GDM1 (cell line): Measurements from ENCODE around the gene RAB29.

ENCODE experiments used
- DNase-seq: peaks from one replicate; lab custom pipeline; 2025; lab: John Stamatoyannopoulos, UW

RAB29 gene

DNA sequence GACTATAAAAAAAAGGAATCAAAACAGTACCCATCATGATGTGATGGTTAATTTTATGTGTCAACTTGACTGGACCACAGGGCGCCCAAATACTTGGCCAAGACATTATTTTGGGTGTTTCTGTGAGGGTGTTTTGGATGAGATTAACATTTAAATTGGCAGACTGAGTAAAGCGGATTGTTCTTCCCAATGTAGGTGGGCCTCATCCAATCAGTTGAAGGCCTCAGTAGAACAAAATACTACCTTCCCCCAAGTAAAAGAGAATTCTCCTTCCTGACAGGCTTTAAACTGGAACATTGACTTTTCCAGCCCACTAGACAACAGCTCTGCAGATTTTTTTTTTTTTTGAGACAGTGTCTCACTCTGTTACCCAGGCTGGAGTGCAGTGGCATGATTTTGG is 10.7 kb downstream of the RAB29 start:
- no peak for DNase-seq

DNA sequence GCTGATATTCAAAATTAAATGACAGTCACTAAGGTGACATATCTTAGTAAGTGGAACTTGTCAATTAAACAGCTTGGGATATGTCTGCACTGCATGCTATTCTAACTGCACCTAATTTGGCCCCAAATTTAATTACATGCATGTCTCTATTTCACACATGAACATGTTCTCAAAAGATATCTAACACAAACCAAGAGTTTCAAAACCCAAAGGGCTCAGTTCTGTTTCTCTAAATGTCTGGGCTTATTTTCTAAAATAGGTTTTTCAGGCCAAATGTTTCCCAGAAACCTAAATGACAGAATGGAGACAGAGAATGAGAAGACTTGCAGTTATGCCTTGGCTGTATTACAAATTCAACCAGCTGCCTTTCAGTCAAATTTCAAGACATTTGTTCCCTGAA is 11.3 kb downstream of the RAB29 start:
- DNase-seq, result no peak

DNA sequence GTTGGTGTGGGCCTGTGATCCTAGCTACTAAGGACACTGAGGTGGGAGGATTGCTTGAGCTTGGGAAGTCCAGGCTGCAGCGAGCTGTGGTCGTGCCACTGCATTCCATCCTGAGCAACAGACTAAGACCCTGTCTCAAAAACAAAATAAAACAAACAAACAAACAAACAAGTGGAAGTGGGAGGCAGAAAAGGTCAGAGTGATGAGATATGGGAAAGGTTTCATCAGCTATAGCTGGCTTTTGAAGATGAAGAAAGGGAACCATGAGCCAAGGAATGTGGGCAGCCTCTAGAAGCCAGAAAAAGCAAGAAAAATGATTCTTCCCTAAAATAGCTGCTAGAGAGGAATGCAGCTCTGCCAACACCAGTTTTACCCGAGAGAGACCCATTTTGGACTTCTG is 14.7 kb downstream of the RAB29 start:
- no peak for DNase-seq

DNA sequence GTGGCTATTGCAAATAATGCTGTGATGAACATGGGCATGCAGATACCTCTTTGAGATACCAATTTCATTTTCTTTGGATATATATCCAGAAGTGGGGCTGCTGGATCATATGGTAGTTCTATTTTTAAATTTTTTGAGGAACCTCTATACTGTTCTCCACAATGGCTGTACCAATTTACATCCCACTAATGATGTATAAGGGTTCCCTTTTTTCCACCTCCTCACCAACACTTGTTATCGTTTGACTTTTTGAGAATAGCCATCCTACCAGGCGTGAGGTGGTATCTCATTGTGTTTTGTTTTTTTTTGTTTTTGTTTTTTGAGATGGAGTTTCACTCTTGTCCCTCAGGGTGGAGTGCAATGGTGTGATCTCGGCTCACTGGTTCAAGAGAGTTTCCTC is 18.7 kb downstream of the RAB29 start:
- DNase-seq, result no peak

DNA sequence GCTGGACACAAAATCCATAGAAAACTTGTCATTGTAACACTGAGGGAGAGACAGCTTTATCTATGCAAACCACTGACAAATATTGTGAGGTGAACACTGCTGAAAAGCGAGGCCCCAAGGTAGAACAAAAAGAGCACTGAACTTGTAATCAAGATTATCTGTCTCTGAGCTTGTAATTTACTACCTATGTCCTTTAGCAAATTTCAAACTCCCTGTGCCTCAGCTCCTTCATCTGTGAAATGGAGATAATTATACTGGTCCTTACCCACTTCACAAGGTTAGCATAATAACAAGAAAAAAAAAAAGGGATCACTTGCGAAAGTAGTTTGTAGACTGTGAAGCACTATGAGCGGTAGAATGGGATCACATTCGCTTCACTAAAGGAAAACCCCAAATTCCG is 20.4 kb downstream of the RAB29 start:
- DNase-seq, result no peak

DNA sequence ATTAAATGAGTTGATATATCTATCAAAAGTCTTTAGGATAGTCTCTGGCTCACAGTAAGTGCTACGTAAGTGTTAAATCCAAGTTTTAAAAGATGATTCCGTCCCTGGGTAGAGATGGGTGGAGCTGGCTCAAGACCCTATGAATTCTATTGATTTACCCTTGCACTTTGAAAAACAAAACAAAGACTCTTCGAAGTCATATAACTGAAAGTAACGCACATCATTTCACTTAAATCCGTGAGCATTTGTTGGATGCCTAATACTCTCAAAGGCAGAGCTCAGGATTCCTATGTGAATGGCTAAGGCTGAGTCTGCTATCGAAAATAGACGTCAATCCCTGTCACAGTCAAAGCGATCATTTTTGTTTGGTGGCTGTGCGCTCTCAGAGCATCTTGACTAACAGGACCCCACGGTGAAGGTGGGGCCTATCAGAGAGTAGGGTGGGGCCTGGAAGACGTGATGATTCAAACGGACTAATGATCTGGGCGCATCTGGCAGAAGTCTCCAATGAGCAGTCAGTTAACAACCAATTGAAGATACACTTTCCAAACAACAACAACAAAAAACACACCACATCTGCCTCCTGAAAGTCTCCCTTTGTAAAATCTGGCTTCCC is 24.1 kb downstream of the RAB29 start:
- DNase-seq, result no peak

DNA sequence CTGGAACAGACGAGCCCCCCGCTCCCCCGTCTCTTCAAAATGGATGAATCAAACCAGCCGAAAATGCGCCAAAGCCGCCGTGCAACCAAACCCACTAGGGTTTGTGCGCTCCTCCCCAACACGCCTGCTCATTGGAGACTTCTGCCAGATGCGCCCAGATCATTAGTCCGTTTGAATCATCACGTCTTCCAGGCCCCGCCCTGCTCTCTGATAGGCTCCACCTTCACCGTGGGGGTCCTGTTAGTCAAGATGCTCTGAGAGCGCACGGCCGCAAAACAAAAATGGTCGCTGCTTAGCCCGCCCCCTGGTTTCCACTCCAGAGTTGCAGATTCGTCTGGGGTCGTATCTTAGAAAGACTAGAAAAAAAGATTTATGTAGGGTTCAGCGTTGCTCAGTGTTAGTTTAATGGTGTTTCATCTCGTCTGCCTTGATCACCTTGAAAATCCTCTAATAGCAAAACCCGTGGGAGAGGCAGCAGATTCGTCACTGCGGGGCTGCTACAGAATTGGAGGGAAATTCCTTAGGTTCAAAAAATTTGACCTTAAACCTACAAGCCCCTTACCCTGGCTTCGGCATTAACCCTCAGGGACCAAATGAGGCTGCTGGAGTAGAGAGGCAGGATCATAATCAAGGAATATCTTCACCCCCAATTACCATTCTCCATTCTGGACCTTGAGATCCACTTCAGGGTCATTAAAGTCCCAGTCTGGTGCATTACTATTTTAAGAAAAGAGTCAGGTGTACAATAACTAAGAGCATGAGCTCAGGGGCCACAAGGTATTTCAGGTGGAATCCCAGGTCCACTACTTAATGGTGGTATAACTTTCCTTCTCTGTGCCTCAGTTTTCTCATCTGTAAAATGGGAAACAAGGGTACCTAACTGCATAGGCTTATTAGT is 24.9 kb downstream of the RAB29 start, which contains the start of gene NUCKS1:
NUCKS1 (minus strand) TSS at position 45 of the 898 bp plus-strand sequence. CDS start 209 bp downstream, outside the sequence.
- peak; percentile 99 for DNase-seq

DNA sequence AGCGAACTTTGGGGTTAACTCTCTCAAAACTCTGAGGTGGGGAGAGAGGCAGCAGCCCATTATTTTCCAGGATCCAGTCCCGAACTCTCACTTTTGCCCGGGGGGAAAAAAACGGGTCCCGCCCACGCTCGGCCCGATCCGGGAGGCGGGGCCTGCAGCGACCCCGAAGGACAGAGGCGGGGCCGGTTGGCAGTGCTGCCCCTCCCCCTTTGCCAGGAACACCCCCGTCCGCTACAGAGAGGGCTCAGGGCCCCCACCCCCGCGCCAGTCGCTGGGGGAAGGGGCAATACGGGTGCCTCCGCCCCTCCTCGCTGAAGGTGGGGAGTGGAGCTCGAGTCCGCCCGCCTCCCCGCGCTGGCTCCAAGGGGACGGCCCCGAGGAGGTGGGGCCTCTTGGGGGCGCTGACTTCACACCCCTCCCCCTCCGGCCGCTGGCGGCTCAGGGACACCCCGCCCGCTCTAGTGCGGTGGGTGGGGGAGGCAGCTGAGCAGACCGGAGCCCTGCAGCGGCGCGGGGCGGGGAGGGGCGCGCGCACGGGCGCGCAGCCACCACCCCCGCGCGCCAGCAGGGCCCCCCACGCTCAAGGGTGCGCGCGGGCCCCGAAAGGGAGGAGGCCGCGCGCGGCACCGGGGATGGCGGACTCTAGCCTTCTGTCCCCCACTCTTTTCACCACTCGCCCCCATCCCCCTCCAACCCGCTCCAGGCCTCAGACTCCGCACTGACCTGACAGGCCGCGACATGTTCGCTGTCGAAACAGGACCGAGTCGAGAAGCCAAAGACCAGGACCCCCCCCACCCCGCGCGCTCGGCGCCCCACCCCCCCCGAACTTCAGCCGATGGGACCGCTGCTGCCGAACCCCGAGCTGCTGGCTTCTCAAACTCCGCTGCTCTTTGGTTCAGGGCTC is 25.8 kb downstream of the RAB29 start:
- peak; percentile 94 for DNase-seq

DNA sequence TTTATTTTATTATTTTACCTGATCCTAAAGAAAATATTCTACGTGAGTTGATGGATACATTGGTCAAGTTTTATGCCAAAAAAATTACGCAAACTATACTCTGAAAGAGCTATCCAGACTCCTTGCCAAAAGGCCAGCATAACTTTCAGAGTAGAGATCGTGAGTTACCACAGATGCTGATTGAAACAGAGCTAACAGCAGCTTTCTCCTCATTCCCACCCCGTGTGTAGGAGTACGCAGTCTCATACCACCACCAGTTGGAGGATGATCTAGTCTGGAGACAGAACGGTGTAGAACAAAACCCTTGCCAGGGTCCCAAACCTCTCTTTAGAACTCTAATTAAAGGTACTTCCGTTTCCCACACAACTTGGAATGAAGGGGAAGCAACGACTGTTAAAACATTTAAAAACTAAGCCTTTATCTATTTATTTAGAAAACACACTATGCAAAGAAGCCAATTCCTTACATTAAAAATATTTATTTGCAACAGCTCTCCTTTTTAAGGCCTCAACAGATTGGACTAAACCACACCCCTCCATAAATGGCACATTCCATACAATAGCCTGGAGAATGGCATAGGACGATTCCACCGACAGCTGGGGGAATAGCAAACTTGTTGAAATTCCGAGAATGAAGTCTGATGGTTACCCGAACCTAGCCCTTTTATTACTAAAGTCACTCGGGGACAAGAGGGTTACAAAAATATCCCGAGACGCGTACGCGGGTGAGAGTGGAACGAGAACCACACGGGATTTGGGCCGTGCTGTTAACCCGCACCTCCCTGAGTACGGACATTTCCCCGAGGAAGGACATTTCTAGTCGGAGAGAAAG is 26.7 kb downstream of the RAB29 start:
- peak; percentile 32 for DNase-seq

DNA sequence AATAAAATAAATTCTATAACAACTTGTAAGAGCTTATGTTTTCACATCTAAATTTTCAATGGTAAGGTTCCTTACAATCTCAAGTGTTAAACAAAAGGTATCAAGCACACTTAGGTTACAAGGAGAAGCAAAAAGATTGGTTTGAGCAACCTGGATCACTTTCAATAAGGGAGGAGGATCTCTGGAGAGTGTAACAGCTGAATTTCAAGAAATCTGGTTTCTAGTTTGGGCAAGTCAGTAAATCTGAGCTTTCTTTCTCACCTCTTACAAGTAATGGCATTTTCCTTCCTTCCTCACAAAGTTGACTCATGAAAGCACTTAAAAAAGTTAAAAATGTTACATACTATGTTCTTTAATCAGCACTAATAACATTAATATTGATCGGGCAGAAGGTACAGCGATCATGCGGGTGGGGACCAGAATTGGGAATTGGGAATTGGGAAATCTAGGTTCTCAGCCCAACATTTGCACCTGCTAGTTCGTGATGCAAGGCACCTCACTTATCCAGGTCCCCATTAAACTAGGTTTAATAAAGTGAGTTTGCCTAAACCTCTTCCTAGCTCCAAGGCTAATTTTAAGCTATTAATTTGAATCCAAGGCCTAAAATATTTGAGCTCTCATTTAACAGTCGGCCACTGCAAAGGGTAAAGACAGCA is 28.4 kb downstream of the RAB29 start:
- no peak for DNase-seq

DNA sequence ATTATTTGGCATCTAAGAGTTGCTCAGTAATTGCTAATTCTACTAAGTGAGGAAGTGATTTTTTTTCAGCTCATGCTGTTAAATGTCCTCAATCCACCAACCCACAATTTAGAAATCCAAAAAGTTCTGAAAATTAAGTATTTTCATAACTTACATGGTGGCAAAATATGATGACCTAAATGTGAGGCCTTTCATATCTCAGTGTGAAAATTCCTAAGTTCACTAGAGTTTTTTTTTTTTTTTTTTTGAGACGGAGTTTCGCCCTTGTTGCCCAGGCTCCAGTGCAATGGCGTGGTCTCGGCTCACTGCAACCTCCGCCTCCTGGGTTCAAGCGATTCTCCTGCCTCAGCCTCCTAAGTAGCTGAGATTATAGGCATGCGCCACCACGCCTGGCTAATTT is 30.9 kb downstream of the RAB29 start:
- no peak for DNase-seq

DNA sequence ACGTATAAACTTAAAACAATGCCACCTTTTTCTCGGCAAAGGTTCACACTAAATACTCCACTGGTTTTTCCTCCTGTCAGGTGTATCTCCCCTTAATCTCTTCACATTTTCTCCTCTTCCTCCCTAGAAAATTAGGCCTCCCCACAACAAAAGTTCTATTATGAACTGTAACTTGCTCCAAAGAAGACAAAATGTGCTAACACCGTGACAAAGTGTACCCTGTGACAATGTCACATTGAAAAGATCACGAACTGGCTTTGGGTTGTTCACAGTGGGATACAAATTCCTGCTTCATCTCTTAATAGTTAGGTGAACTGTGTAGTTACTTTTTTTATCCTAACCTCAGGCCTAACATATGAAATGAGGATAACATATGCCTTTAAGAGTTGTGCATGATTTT is 31.3 kb downstream of the RAB29 start:
- DNase-seq, result no peak

DNA sequence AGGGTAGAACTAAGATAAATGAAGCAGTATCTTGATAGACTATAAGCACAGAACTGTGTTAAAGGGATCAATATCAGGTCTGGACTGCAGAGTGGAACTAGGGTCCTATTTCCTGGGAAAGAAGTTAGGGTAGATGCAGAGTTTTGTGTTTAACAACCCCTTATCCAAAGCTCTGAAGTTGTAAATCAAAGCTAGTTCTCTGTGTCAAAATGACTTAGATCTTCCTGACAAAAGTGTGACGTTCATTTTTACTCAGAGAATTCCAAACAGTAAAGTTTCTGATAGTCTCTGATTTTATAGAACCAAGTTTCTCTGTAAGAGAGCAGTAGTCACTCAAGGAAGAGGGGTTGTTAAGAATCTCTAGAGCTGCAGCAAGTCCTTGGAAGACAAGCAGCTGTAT is 33.6 kb downstream of the RAB29 start:
- no peak for DNase-seq

DNA sequence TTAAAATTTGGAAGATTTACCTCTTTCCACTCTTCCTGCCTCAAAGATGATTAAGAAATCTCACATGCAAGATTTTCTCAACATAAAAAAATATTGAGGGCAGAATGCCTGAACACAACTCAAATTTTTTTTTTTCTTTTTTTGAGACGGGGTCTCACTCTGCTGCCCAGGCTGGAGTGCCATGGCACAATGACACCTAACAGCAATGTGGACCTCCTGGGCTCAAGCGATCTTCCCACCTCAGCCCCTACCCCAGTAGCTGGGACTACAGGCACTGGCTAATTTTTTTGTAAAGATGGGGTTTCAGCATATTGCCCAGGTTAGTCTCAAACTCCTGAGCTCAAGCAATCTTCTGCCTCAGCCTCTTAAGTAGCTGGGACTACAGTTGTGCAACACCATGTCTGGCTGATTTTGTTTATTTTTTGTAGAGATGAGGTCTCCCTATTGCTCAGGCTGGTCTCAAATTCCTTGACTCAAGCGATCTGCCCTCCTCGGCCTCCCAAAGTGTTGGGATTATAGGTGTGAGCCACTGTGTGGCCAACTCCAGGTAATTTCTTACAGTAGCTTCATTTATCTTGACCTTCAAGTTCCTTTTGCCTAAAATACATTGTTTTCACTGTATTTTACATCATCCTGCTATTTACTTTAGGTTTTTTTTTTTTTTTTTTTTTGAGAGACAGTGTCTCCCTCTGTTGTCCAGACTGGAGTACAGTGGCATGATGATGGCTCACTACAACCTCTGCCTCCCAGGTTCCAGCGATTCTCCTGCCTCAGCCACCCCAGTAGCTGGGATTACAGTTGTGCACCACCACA is 35.7 kb downstream of the RAB29 start:
- DNase-seq, result no peak

DNA sequence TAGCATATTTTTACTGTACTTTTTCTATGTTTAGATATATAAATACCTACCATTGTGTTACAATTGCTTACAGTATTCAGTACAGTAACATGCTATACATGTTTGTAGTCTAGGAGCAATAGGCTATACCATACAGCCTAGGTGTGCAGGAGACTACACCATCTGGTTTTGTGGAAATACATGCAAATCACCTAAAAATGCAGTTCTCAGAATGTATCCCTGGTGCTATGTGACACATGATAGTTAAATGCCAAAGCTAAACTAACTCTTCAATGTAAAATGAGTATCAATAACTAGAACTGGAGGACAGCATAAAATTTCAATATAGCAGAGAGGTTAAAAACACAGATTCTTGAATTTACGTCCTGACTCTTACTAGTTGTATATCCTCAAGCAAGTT is 40.1 kb downstream of the RAB29 start:
- no peak for DNase-seq

DNA sequence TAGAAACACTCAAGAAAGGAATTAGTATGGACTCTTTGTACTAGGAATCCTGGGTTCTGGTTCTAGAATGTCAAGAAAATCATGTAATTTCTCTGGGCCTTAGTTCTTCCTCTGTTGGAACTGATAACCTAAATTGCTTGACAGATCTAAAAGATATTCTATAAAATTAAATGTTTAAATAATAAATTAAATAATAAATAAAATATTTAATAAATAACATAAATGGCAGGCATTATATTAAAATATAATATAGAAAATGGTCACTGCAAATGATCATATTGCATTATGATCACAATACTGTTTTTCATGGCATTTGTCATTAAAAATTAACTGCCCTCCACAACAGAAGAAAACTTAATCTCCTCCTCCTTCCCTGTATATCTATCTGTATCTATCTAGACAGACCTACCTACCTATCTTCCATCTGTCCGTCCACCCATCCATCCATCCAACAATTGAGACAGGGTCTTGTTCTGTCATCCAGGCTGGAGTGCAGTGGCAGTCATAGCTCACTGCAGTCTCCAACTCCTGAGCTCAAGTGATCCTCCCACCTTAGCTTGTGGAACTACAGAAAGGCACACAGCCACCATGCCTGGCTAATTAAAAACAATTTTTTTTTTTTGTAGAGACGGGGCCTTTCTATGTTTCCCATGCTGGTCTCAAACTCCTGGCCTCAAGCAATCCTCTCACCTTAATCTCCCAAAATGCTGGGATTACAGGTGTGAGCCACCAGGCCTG is 41.7 kb downstream of the RAB29 start:
- no peak for DNase-seq

DNA sequence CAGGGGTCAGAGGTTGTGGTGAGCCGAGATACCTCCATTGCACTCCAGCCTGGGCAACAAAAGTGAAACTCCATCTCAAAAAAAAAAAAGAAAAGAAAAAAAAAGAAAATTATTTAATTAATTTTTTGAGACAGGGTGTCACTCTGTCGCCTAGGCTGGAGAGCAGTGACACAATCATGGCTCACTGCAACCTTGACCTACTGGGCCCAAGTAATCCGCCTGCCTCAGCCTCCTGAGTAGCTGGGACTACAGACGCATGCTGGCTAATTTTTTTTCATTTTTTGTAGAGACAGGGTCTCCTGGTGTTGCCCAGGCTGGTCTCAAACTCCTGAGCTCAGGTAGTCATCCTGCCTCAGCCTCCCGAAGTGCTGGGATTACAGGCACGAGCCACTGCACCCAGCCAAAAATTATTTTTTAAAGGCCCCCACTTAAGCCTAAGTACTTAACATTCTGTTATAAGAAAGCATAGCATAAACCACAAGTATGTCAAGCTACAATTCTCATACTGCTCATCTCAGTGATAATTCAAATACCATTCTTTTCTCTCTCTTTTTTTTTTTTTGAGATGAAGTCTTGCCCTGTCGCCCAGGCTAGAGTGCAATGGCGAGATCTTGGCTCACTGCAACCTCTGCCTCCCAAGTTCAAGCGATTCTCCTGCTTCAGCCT is 45.2 kb downstream of the RAB29 start:
- DNase-seq, result no peak

DNA sequence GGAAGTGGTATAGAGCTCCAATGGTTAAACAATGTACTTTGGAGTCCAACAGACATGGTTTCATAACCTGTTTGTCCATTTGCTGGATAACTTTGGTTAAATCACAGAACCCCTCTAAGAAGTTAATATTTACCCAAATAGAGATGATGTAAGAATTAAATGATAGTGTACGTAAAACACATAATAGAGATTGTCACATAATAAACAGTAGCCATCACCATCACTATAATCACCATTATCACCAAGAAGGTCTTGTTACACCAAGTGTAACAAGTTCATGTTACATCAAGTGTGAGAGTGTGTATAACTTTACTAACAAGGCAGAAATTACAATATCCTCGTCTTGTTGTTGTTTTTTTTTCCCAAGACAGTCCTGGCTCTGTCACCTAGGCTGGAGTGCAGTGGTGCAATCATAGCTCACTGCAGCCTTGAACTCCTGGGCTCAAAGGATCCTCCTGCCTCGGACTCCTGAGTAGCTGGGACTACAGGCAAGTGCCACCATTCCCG is 48.6 kb downstream of the RAB29 start:
- no peak for DNase-seq

DNA sequence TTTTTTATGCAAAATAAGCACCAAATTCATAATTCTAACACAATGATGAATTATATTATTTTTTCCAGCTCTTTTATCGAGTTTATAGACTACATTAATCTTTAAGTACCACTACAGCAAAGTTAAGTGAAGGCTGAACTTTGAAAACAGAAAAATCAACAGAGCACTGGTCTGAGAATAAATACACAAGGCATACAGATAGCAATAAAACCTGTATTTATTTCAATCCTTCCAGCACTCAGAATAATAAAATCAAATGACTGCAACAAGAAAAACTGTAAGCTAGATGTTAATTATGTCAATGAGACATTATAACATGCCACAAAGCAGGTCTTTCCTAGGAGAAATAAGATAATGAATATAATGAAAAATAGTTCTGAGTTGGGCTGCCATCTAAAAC is 49.8 kb downstream of the RAB29 start:
- DNase-seq, result no peak
